Glomerular visceral epithelial cell (primary cell): ENCODE data around the gene ABCC8.

Source experiments
- DNase-seq: peaks from one replicate; pipeline ENCODE4 v3.0.0-alpha.2; 2016; ENCODE audit errors: extremely low spot score

ABCC8 gene

GRCh38 chr11:17476317-17477083, at the start of gene ABCC8:
Gene ABCC8, minus strand, starts transcription at chr11:17476845. Its CDS starts 69 bp downstream, at chr11:17476776.
- no peak for DNase-seq

GRCh38 chr11:17526326-17526725, 49.7 kb upstream of the ABCC8 start:
- DNase-seq: no peak

- DNase-seq: peak; percentile 5
These were observed 48.9 kb upstream of the ABCC8 start for GRCh38 chr11:17525570-17525969.

GRCh38 chr11:17524221-17524620, 47.6 kb upstream of the ABCC8 start:
- no peak for DNase-seq

GRCh38 chr11:17522655-17523054, 46.0 kb upstream of the ABCC8 start:
- DNase-seq: no peak

- DNase-seq: no peak
These were observed 44.7 kb upstream of the ABCC8 start for GRCh38 chr11:17521106-17521900.

- DNase-seq: no peak
These were observed 42.6 kb upstream of the ABCC8 start for GRCh38 chr11:17519061-17519885.

GRCh38 chr11:17518366-17518765, 41.7 kb upstream of the ABCC8 start:
- no peak for DNase-seq

GRCh38 chr11:17517186-17517585, 40.5 kb upstream of the ABCC8 start:
- DNase-seq: no peak

GRCh38 chr11:17516551-17517150, 40.0 kb upstream of the ABCC8 start:
- no peak for DNase-seq

GRCh38 chr11:17515443-17516176, 39.0 kb upstream of the ABCC8 start:
- no peak for DNase-seq

- DNase-seq: no peak
These were observed 37.8 kb upstream of the ABCC8 start for GRCh38 chr11:17514476-17514875.

- no peak for DNase-seq
These were observed 37.2 kb upstream of the ABCC8 start for GRCh38 chr11:17513853-17514252.

GRCh38 chr11:17512101-17512500, 35.5 kb upstream of the ABCC8 start:
- DNase-seq: no peak

GRCh38 chr11:17511571-17511970, 34.9 kb upstream of the ABCC8 start:
- DNase-seq: no peak

- no peak for DNase-seq
These were observed 34.0 kb upstream of the ABCC8 start for GRCh38 chr11:17510507-17511206.

- no peak for DNase-seq
These were observed 32.1 kb upstream of the ABCC8 start for GRCh38 chr11:17508791-17509190.

- peak; percentile 19 for DNase-seq
These were observed 31.7 kb upstream of the ABCC8 start for GRCh38 chr11:17508306-17508705.

- DNase-seq: no peak
These were observed 31.1 kb upstream of the ABCC8 start for GRCh38 chr11:17507773-17508172.

GRCh38 chr11:17506942-17507341, 30.3 kb upstream of the ABCC8 start:
- no peak for DNase-seq
